Measurements from ENCODE around the gene STAU1.
"Not testable (repeated sequence)": the region's sequence is repeated elsewhere in the genome, so short reads cannot be mapped to it uniquely, and the experiment has no call there.

STAU1 gene

DNA sequence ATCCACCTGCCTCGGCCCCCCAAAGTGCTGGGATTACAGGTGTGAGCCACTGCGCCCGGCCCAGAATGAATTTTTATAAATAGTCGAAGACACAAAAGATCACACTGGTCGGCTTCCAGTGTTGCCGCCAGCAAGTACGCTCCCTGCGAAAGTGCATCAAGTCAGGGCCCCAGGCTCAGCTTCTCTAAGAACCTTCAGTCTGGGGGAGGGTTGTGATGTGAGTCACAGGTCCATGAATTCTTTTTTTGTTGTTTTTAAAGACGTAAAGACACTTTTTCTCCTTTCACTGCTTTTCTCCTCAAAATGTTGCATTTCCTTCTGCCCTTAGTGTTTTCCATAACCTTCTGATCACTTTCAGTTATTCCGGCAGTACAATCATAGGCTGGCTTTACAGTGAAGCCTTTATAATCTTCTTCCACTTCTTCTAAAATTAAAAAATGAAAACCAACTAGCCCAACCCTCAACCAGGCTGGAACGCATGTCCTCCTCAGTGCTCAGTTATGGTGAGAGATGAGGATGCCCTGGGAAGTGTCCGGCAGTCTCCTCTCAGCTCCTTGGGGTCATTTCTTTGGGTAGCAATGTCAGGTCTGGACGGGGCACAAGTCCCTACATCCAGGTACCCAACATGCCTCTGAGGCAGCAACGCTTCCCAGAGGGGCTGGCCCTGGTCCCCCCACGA, 75.4 kb downstream of the STAU1 start:
- no peak for FAIRE-seq

DNA sequence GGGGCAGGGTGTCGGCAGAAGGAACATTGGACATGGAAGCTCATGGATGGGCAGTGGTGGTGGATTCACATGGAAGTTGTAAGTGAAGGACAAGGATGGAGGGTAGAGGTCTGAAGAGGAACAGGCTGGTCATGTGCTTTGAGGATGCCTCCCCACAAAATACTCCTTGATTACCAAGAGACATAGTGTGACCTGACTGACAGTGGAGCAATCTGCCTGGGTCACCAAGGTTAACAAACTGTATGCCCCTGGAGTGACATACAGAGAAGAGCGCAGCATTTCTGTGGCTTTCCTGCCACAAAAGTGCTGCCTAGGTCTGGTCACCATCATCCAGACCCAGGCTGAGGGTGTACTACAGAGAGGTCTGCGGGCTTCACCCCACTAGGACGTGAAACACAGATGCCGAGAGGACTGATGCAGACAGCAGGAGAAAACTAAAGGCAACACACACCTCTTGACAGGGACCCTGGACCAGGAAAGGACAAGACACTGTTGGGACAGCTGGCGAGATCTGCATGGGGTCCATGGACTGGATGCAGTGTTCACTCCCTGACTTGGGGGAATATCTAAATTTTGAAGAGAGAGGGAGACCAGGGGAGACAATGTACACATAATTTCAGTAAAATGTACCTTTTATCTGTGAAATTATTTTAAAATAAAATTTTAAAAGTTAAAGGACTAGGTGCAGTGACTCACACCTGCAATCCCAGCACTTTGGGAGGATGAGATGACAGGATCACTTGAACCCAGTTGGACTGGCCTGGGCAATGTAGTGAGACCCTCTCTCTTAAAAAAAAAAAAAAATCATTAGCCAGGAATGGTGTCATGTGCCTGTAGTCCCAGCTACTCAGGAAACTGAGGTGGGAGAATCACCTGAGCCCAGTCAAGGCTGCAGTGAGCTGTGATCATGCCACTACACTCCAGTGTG, 77.1 kb downstream of the STAU1 start:
- no peak for FAIRE-seq

DNA sequence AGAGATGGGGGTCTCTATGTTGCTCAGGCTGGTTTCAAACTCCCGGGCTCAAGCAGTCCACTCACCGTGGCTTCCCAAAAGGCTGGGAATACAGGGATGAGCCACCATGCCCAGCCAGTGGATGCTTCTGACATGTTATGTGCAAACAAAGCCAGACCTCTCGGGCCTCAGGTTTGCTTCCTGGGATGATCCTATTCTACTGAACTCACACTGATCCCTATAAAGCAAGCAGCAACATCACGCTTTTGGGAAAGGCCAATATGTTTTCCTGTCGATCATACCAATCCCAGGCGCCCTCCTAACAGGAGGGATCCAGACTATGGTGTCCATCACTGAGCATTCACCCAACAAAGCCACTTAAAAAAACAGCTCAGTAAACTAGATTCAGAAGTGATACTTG, 81.8 kb downstream of the STAU1 start:
- FAIRE-seq, result no peak

DNA sequence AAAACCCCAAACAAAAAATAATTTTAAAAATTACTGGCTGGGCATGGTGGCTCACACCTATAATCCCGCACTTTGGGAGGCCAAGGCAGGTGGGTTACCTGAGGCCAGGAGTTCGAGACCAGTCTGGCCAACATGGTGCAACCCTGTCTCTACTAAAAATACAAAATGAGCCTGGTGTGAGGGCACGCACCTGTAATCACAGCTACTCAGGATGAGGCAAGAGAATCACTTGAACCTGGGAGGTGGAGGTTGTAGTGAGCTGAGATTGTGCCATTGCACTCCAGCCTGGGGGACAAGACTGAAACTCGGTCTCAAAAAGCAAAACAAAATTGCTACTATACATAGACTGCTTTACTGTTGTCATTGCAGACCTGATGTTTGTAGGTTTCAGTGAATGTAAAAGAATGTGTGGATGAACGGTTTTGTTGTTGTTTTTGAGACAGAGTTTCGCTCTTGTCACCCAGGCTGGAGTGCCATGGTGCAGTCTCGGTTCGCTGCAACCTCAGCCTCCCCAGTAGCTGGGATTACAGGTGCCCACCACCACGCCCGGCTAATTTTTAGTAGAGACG, 83.1 kb downstream of the STAU1 start:
- not testable (repeated sequence) for FAIRE-seq

DNA sequence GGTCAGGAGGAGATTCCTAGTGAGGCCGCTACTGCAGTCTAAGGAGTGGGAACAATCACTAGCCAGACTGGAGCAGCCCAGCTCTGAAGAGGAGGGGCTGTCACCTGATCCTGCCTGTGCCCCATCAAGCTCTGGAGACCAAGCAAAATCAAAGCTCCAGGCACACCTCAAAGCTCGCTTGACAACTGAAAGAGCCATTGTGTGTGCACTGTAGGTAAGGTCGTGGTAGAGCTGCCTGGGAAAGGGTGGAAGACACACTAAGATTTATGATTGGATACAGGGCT, 83.8 kb downstream of the STAU1 start:
- no peak for FAIRE-seq

DNA sequence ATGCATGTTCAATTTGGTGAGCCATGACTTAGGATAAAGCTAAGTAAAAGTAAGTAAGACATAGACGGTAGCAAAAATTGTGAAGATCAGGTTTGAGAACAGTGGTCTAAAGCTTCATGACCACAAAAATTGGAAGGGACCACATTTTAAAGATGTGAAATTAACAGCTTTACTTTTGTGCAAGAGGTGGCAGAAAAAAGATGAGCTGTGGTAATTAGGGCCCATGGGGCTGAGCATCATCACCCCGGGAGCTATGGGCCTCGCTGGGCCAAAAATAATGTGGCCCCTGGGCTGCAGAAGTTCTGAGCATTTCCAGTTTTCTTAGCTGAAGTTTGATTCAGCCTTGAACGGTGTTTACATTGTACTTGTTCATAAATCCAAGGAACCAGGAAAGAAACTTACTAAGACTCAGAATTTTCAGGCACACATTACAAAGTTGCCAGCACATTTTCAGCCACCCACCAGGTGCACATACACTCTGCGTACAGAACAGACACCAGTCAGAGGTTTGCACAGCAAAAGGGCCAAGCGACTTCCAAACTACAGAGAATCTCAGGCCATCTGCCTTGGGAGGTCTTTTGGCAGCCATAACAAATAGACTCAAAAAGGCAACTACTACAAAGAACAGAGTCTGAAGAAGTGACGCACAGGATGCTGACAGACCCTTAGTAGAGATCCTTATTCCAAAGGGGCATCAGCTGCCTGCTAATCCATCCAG, 84.3 kb downstream of the STAU1 start:
- FAIRE-seq, result no peak

DNA sequence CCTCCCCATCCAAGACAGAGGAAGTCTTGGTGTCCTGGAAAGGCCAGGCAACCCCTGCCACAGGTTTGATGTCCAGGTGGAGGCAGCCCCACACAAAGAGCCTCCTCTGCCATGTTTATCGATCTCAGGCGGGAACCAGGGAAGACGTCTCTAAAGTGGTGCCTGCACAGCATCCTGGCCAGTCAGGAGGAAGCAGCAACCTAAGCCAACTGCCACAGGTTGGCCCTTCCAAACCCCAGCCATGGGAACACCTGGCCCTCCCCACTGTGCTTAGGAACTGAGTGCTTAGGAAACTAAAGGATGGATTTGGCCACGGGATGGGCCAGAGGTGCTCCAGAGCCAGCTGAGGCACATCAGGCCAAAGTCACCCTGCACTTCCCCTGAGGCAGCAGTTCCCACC, 85.1 kb downstream of the STAU1 start:
- no peak for FAIRE-seq

DNA sequence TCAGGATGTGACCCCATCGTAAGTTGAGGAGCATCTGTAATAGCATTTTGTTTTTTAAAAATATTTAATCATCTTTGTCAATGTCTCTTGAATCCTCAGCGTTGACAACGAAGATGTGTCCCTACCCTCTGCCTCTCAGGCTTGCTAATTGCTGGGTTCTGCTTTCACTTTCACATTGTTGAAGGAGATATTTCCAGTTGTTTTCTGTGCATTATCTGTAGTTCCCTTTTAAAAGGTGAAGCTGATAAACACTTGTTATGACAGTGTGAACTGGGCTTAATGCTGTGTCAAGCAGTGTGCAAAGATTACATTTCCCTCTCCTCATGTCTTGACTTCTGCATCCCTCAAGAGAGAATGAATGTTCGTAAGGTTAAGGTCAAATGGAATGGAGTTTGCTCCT, 87.2 kb downstream of the STAU1 start:
- FAIRE-seq, result no peak

DNA sequence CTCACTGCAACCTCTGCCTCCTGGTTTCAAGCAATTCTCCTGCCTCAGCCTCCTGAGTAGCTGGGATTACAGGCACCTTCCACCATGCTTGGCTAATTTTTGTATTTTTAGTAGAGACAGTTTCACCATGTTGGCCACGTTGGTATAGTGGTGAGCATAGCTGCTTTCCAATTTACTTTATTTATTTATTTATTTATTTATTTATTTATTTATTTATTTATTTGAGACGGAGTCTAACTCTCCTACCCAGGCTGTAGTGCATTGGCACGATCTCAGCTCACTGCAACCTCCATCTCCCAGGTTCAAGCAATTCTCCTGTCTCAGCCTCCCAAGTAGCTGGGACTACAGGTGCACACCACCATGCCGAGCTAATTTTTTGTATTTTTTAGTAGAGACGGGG, 87.8 kb downstream of the STAU1 start:
- not testable (repeated sequence) for FAIRE-seq

DNA sequence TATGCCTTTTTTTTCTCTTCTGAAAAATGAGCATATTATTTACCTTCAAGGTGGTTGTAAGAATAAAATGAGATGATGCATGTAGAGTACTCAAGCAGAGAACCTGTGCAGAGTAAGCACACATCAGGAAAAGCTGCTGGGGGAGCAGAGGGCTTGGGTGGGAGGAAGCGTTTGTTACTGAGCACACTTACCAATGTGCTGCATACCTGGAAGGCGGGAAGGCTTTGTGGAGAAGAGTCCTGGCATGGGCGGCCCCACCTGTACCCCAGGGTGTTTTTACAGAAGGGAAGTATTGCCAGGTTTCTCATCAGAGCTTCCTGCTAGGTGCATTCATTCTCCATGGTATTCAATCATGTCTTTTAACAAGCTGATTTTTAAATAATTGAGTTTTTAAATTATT, 89.1 kb downstream of the STAU1 start:
- no peak for FAIRE-seq

DNA sequence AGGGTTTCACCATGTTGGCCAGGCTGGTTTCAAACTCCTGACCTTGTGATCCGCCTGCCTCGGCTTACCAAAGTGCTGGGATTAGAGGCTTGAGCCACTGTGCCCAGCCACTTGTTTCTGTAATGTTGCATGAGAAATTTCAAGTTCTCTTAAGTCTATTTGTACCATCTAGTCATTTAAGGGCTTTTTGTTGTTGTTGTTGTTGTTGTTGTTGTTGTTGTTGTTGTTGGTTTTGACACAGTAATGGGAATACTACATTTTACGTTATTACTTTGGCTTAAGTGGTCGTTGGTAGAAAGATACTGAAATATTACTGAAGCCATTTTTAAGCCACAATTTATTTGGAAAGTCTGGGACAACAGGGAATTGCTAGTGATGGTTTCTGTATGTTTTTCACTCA, 90.0 kb downstream of the STAU1 start:
- no peak for FAIRE-seq

DNA sequence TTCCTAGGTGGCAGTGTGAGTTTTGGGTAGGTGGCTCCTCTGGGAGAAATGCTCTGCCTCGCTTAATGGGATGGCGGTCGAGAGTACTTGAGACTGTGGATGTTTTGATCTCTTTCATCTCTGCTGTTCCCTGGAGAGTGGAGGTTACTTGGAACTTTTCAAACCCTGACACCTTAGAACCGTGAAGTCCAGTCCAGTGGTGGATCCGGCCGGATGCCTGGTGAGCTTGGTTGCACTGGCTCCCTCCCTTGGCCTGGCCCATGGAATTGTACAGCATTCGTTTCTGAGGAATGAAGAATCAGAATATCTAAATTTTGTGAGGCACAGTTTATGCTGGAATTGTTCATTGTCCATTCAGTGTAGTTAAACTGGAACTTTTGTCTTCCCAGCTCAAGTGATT, 91.0 kb downstream of the STAU1 start:
- no peak for FAIRE-seq

DNA sequence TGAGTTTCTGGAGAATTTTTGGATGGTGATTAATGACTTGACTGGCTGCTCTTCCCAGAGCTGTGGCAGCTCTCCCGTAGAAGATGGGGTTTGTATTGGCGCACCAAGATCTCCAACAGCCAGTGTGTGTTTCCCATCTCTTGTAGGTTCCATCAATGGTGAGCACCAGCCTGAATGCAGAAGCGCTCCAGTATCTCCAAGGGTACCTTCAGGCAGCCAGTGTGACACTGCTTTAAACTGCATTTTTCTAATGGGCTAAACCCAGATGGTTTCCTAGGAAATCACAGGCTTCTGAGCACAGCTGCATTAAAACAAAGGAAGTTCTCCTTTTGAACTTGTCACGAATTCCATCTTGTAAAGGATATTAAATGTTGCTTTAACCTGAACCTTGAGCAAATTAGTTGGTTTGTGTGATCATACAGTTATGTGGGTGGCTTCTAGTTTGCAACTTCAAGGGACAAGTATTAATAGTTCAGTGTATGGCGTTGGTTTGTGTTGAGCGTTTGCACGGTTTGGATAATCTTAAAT, 91.9 kb downstream of the STAU1 start:
- no peak for FAIRE-seq

DNA sequence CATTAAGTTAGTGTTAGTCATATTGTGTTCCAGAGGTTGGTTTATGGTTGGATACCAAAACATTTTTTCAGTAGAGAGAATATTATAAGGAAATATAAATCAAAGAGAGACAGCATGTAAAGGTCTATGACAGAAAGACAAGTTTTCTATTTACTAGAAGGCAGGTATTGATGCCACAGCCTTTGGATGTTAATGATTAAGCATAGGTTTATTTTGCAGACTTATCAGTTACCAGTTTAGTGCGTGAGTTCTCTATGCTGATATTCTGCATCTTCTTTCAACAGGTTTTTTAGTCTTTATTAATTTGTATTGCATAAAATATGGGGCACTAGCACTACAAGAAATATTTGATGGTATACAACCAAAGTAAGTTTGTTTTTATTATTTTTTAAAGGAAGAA, 96.4 kb downstream of the STAU1 start:
- FAIRE-seq, result no peak

DNA sequence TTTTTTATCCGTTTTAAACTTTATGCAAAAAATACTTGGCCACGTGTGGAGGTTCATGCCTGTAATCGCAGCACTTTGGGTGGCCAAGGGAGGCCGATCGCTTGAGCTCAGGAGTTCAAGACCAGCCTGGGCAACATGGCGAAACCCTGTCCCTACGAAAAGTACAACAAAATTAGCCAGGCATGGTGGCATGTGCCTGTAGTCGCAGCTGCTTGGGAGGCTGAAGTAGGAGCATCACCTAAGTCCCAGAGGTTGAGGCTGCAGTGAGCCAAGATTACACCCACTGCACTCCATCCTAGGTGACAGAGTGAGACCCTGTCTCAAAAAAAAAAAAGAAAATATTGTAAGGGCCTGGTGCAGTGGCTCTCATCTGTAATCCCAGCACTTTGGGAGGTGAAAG, 97.0 kb downstream of the STAU1 start:
- FAIRE-seq, result no peak

DNA sequence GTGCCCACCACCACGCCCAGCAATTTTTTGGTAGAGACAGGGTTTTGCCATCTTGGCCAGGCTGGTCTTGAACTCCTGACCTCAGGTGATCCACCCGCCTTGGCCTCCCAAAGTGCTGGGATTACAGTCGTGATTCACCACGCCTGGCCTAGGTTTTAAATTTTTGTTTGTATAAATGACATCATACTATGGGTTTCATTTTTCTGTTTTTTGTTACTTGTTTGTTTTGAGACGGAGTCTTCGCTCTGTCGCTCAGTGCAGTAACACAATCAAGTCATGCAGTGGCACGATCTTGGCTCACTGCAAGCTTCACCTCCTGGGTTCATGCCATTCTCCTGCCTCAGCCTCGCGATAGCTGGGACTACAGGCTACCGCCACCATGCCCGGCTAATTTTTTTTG, 105.8 kb downstream of the STAU1 start:
- FAIRE-seq, result not testable (repeated sequence)

DNA sequence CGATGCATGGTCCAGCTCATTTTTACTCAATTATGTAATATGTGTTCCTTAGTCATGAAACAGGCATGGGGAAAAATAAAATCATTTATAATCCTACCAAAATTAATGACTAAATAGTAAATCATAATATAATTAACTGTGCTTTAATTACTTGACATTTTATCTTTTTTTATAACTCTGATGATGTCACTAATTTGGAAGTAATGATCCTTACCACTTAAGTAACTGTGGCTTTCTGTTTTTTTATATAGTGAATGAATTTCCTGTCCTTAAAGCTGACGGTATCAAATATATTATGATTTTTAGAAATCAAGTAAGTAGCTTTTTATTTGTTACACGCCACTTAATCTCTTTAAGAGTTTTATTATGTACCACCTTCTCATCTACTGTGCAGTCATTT, 109.8 kb downstream of the STAU1 start:
- no peak for FAIRE-seq

DNA sequence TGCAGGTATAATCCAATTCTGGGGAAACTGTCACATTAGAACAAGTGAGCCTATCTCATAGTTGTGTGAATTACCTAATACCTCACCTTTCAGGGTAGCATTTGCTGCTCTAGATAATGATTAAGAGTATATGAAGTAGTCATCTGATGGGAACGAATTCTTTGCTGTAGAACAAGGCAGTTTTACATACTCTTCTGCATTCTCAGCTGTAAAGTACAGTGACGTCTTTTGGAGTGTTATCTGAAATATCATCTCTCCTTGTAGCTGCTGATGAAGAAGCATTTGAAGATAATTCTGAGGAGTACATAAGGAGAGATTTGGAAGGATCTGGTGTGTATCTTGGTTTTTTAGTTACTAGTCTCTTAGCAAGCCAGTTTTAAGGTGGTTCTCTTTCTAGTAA, 113.6 kb downstream of the STAU1 start:
- no peak for FAIRE-seq

Measured in islet of Langerhans (tissue), 1 donor.